ENCODE data around the gene IFNL4. TPM values are rescaled to one million over a fixed set of nuclear protein-coding genes. Genes with fewer than 3 reads are reported as not detected.

The IFNL4 gene
- total and polyA plus RNA-seq, 9 of the 15 experiments (the other 6 are each of a cell fraction or from before 2014, with no cell fraction given), result not detected

DNA sequence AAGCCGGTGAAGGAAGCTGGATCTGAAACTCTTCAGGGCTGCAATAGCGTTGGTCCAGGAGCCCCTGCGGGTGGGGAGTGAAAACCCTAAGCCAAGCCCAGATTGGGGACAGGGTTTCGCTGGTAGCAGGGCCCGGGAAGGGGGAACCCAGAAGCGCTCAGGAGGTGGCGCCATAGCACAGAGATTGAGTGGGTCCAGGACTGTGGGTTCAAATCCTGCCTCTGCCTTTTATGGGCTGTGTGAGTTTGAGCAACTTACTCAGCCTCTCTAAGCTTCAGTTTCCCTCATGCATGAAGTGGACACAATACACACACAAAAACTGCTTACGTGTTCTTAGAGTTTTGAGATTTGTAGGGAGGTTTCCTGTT lies 36.3 kb downstream of the IFNL4 start (continued):
- TF ChIP-seq, protein P1, sequence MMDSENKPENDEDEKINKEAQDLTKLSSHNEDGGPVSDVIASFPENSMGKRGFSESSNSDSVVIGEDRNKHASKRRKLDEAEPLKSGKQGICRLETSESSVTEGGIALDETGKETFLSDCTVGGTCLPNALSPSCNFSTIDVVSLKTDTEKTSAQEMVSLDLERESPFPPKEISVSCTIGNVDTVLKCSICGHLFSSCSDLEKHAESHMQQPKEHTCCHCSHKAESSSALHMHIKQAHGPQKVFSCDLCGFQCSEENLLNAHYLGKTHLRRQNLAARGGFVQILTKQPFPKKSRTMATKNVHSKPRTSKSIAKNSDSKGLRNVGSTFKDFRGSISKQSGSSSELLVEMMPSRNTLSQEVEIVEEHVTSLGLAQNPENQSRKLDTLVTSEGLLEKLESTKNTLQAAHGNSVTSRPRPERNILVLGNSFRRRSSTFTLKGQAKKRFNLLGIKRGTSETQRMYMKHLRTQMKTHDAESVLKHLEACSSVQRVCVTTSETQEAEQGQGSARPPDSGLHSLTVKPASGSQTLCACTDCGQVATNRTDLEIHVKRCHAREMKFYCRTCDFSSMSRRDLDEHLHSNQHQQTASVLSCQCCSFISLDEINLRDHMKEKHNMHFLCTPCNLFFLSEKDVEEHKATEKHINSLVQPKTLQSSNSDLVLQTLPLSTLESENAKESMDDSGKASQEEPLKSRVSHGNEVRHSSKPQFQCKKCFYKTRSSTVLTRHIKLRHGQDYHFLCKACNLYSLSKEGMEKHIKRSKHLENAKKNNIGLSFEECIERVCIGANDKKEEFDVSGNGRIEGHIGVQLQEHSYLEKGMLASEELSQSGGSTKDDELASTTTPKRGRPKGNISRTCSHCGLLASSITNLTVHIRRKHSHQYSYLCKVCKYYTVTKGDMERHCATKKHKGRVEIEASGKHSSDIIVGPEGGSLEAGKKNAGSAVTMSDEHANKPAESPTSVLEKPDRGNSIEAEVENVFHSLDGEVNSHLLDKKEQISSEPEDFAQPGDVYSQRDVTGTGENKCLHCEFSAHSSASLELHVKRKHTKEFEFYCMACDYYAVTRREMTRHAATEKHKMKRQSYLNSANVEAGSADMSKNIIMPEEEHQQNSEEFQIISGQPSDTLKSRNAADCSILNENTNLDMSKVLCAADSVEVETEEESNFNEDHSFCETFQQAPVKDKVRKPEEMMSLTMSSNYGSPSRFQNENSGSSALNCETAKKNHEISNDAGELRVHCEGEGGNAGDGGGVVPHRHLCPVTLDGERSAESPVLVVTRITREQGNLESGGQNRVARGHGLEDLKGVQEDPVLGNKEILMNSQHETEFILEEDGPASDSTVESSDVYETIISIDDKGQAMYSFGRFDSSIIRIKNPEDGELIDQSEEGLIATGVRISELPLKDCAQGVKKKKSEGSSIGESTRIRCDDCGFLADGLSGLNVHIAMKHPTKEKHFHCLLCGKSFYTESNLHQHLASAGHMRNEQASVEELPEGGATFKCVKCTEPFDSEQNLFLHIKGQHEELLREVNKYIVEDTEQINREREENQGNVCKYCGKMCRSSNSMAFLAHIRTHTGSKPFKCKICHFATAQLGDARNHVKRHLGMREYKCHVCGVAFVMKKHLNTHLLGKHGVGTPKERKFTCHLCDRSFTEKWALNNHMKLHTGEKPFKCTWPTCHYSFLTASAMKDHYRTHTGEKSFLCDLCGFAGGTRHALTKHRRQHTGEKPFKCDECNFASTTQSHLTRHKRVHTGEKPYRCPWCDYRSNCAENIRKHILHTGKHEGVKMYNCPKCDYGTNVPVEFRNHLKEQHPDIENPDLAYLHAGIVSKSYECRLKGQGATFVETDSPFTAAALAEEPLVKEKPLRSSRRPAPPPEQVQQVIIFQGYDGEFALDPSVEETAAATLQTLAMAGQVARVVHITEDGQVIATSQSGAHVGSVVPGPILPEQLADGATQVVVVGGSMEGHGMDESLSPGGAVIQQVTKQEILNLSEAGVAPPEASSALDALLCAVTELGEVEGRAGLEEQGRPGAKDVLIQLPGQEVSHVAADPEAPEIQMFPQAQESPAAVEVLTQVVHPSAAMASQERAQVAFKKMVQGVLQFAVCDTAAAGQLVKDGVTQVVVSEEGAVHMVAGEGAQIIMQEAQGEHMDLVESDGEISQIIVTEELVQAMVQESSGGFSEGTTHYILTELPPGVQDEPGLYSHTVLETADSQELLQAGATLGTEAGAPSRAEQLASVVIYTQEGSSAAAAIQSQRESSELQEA (IDR thresholded peaks at IDR 0.05; ENCODE audit: low read depth), result no peak
- TF ChIP-seq CC2D1A (IDR thresholded peaks at IDR 0.05), result peak; percentile 92
- peak; percentile 51; the same call in 1 of the 2 replicates for TF ChIP-seq ATF7 (IDR thresholded peaks at IDR 0.05)
- no peak for TF ChIP-seq FOXJ2 (tag; IDR thresholded peaks at IDR 0.05)
- TF ChIP-seq KAT2B (IDR thresholded peaks at IDR 0.05; ENCODE audit: low read depth, low read length), result no peak
- no peak for TF ChIP-seq PTTG1 (tag; IDR thresholded peaks at IDR 0.05; ENCODE audit: low read depth)
- 0 out of 2 replicates have a peak, but pooled peaks have one; percentile 16 for TF ChIP-seq ESRRA (IDR thresholded peaks at IDR 0.05; ENCODE audit: borderline replicate concordance, low read depth)
- TF ChIP-seq IRF2 (CRISPR knock-in tag; IDR thresholded peaks at IDR 0.05), result no peak
- no peak for TF ChIP-seq TAL1 (IDR thresholded peaks at IDR 0.05)
- TF ChIP-seq ZNF24 (IDR thresholded peaks at IDR 0.05), result 0 out of 2 replicates have a peak, but pooled peaks have one; percentile 21
- TF ChIP-seq ZNF408 (CRISPR knock-in tag; IDR thresholded peaks at IDR 0.05; ENCODE audit: low read depth), result no peak
- TF ChIP-seq MAZ (CRISPR knock-in tag; conservative IDR thresholded peaks at IDR 0.05 in 1 of 2, IDR thresholded peaks at IDR 0.05 in 1 of 2), result peak in 1 of 2 experiments; percentile 61; a peak in 2 of 4 replicates
- TF ChIP-seq, protein P2, sequence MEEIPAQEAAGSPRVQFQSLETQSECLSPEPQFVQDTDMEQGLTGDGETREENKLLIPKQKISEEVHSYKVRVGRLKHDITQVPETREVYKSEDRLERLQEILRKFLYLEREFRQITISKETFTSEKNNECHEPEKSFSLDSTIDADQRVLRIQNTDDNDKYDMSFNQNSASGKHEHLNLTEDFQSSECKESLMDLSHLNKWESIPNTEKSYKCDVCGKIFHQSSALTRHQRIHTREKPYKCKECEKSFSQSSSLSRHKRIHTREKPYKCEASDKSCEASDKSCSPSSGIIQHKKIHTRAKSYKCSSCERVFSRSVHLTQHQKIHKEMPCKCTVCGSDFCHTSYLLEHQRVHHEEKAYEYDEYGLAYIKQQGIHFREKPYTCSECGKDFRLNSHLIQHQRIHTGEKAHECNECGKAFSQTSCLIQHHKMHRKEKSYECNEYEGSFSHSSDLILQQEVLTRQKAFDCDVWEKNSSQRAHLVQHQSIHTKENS (CRISPR knock-in tag; IDR thresholded peaks at IDR 0.05), result no peak
- peak; percentile 47 to 75; a peak in 2 of 4 replicates for TF ChIP-seq KDM1A (IDR thresholded peaks at IDR 0.05)
- no peak for TF ChIP-seq HMG20B (CRISPR knock-in tag; IDR thresholded peaks at IDR 0.05)
- TF ChIP-seq ZSCAN29 (IDR thresholded peaks at IDR 0.05), result no peak
- peak; percentile 35; the same call in 1 of the 2 replicates for TF ChIP-seq SOX6 (IDR thresholded peaks at IDR 0.05)
- peak; percentile 63; the same call in 1 of the 2 replicates for TF ChIP-seq RB1 (IDR thresholded peaks at IDR 0.05; ENCODE audit: low read depth)
- no peak for TF ChIP-seq TAF7 (tag; IDR thresholded peaks at IDR 0.05)
- TF ChIP-seq ZNF384 (IDR thresholded peaks at IDR 0.05; ENCODE audit: low read depth, low read length), result no peak
- TF ChIP-seq ARNT (IDR thresholded peaks at IDR 0.05), result peak in 1 of 2 experiments; percentile 44; a peak in 1 of 4 replicates
- no peak for TF ChIP-seq ZNF717 (CRISPR knock-in tag; IDR thresholded peaks at IDR 0.05)
- TF ChIP-seq CEBPG (CRISPR knock-in tag; IDR thresholded peaks at IDR 0.05), result no peak
- TF ChIP-seq CEBPG (tag; conservative IDR thresholded peaks at IDR 0.05 in 1 of 2, IDR thresholded peaks at IDR 0.05 in 1 of 2), result peak in 1 of 2 experiments; percentile 41; a peak in 1 of 4 replicates

All from K562 (cell line).